SK-MEL-5 (cell line): ENCODE results near the gene ANKRA2. TPM values are rescaled to one million over a fixed set of nuclear protein-coding genes. Genes with fewer than 3 reads are reported as not detected.

ENCODE experiments used
- DNase-seq: peaks from one replicate; pipeline ENCODE4 v3.0.0-alpha.2; 2016; ENCODE audit warnings: low read depth, low spot score
- in situ Hi-C: cut with HindIII; loops from 2 replicates; pipeline ENCODE4 v1.10.0; 2016; ENCODE audit warnings: low sequenced_read_pairs, high pct_unique_total_duplicates, low pct_unique_long_range_greater_than_20kb
- total RNA-seq: library from RNA; depleted of rRNA; stranded (reverse); fragments of >200 nt; shearing (Covaris generic); gene quantifications from 2 replicates; pipeline ENCODE4 v1.2.3, GENCODE V29; 2014

The ANKRA2 gene
- total RNA-seq, 1 experiment from 2014 or later = 35.3 TPM

DNA sequence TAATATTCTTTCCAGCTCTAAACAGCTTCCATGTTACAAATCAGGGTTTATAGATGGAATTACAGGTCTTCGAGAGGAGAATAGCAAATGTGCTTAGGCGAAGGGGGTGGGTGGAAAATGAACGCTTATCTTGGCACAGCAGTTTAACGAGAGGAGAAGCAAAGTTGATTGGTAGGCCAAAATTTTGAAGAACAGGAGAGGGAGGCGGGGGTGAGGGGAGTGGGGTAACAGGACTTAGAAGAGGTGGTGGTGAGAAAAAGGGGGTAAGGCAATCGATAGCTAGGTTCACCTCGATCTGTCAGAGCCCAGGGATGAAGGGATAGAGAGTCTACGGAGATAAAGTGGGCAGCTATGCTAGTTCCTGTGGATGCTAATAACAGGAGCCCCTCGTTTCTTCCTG lies 764 bp downstream of the ANKRA2 start:
- in situ Hi-C loops = no loop called here
- DNase-seq = no peak

GRCh38 chr5:73564018-73564417 lies 1.4 kb downstream of the ANKRA2 start:
- peak; percentile 39 for DNase-seq
- in situ Hi-C loops = no loop called here

GRCh38 chr5:73558950-73559349 lies 6.5 kb downstream of the ANKRA2 start:
- peak; percentile 46 for DNase-seq
- in situ Hi-C loops = no loop called here

DNA sequence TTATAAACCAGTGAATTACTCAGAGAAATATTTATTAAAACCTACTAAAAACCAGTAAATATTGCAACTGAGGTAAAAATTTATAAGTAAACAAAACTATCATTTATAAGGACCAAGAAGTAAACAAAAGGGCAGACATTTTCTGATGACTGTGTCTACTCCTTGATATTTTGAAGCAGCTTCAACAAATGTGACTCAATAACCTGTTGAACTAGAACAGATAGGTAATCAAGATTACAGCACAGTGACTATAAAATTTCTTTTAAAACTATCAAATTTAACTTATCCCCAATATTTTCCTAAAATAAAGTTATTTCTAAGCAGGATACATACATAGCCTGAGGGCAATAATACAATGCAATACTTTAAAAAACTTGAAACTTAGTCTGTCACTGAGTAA lies 12.8 kb downstream of the ANKRA2 start:
- no peak for DNase-seq

DNA sequence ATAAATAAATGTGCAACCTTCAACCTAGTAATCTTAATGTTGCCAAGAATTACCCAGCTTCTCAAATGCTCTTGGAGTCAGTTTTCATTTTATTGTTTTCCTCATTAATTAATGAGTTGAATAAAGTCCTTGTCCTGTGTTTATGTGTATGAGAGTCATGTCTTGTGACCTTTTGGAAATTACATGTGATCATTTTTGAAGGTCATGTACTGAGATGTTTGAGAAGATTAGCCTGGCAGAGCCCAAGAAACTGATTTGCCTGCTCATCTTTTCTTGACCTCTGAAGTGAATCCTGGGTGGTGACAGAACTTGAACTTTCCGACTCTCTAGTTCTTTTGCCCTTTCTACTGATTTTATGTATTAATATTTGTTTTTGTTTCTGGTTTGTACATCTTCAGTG lies 15.4 kb downstream of the ANKRA2 start:
- in situ Hi-C loops = no loop called here
- peak; percentile 94 for DNase-seq

More for the DNA sequence above, 12.8 kb downstream of the ANKRA2 start:
- in situ Hi-C loops = no loop called here

DNA sequence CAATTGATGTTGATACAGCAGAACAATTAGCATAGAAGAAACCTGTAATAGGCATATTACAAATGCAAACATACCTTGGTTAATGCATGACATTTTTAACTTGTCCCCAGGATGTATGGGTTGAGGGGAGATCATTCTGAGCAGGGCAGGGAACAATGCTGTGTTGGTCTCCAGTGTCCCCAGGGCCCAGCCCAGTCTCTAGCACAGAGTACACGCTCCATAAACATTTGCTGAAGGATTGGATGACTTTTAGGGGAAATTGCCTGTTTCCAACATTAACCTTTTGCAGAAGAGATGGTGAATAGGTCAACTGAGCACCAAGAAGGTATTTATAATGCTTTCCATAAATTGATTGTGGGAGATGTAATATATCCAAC lies 20.0 kb downstream of the ANKRA2 start:
- in situ Hi-C loops = no loop called here
- no peak for DNase-seq

GRCh38 chr5:73544429-73545402 lies 20.7 kb downstream of the ANKRA2 start:
- DNase-seq = peak; percentile 62
- in situ Hi-C loops = no loop called here

DNA sequence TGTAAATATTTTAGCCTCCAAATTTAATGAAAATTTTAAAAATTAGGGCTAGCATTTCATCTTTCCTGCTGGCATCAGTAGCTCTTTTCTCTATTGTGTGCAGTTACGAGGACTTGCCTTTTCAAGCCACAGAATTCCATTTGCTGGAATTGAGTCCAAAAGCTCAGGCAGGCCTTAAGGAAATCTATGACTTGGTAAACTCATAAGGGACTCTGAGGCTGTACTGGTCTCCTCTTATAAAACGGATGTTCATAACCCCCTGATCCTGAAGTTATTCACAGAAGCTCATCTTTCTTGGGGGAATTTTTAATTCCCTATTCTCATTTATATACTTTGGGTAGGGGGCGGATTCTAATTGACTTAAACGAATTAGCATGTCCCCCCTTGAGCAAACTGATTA lies 23.4 kb downstream of the ANKRA2 start:
- in situ Hi-C loops = no loop called here
- DNase-seq = no peak

DNA sequence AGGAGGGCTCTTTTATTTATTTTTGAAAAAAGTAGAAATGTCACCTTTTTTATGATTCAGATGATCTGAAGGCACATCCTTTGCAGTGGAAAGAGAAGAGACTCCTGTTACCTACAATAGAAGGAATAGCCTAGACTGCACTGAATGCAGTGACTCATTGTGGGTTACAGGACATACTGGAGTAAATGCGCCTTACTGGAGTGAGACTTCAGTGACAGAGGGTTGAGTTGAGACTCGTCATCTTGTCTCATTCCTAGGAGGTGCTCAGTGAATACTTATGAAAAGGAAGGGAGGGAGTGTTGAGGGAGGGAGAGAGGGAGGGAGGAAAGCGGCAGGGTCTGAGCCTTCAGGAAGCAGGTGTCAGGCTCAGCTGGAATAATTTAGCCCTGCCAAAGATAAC lies 25.2 kb downstream of the ANKRA2 start:
- DNase-seq = no peak
- in situ Hi-C loops = no loop called here

GRCh38 chr5:73539730-73540129 lies 25.7 kb downstream of the ANKRA2 start:
- in situ Hi-C loops = no loop called here

GRCh38 chr5:73534971-73535370 lies 30.5 kb downstream of the ANKRA2 start:
- DNase-seq = no peak
- in situ Hi-C loops = no loop called here

More at GRCh38 chr5:73539730-73540129, 25.7 kb downstream of the ANKRA2 start:
- DNase-seq = no peak

DNA sequence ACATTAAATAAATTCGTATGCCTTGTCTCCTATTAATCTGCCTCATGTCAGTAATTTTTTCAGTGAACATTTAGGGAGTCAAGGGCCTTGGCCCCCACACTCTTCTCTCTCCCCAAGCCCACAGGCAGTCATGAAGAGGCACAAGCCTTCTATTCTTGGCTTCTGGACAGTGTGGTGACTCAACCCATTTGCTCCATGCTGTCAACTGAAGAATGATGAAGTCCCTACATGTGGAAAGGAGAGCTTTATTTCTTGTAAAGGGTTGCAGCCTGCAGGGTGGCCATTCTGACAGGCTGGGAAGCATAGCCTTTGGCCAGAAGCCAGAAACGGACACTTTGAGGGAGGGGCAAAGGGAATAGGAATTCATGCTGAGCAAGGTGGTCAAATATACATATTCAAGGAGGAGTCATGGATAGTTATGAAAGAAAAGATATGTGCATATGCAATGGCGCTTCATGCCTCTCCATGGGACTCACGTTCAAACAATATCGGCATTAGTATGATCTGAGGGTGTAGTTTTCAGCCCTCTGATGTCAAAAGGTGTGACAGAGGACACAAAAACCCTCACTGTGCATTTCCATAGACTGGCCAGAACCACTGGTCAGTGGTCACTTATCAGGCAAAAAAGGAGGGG lies 31.3 kb downstream of the ANKRA2 start:
- no peak for DNase-seq
- in situ Hi-C loops = no loop called here

- in situ Hi-C loops = no loop called here
- no peak for DNase-seq
Measured at GRCh38 chr5:73532195-73532594, 33.2 kb downstream of the ANKRA2 start.

- in situ Hi-C loops = no loop called here
- no peak for DNase-seq
Measured at GRCh38 chr5:73531356-73531755, 34.1 kb downstream of the ANKRA2 start.

GRCh38 chr5:73529081-73529480 lies 36.4 kb downstream of the ANKRA2 start:
- in situ Hi-C loops = no loop called here
- DNase-seq = no peak

DNA sequence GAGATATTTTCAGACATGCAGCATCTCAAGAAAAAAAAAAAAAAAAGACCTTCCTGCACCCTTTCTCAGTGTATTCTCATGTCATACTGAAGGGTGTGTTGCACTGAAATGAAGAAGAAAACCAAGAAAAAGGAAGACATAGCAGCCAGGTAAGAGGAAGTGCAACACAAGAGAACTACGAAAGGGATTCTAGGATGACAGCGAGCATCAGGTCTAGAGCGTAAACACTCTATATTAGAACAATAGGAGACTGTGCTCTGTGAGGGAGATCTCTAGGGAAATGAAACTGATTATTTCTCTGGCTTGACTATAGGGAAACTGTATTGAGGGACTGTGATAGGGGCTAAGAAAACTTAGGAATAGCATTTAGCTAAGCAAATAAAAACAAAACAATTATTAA lies 37.2 kb downstream of the ANKRA2 start:
- in situ Hi-C loops = no loop called here
- peak; percentile 70 for DNase-seq

DNA sequence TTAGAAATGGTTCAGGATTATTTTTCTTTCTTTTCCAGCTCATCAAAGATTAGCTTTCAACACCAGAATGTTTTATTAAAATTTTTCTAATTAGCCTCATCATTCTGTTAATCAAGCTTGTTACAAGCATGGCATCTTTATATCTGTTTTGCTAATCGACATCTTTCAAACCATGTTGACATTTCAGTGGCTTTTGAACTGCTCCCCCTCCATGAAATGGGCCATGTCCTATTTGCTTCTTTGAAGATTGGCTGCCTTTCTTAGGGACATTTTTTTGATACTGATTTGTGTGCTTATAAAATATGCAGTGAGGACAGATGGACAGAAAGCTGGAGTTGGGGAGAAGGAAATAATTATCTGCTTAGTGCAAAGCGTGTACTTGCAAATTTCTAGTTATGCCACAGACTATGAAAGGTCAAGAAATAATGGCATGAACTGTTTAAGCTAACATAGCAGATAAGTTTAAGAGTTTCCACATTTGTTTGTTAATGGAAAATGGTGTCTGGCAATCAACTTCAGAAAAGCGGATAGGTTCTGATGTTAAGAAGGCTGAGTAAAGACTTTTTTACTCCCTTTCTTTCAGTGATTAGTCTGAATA lies 39.7 kb downstream of the ANKRA2 start:
- DNase-seq = no peak
- in situ Hi-C loops = no loop called here

- in situ Hi-C loops = no loop called here
Measured at GRCh38 chr5:73523861-73524260, 41.6 kb downstream of the ANKRA2 start.

More at GRCh38 chr5:73523861-73524260, 41.6 kb downstream of the ANKRA2 start:
- no peak for DNase-seq
